ENCODE measurements around the gene IGSF21.

IGSF21 gene

GRCh38 chr1:18144916-18145647 is 37.5 kb downstream of the IGSF21 start:
- no peak for TF ChIP-seq CTCF (conservative IDR thresholded peaks at IDR 0.05; ENCODE audit: low read depth, low read length)
- H3K4me3 ChIP-seq (ENCODE audit: low read length): no peak overlapping the region
- no peak for DNase-seq (ENCODE audit: low read depth)

DNA sequence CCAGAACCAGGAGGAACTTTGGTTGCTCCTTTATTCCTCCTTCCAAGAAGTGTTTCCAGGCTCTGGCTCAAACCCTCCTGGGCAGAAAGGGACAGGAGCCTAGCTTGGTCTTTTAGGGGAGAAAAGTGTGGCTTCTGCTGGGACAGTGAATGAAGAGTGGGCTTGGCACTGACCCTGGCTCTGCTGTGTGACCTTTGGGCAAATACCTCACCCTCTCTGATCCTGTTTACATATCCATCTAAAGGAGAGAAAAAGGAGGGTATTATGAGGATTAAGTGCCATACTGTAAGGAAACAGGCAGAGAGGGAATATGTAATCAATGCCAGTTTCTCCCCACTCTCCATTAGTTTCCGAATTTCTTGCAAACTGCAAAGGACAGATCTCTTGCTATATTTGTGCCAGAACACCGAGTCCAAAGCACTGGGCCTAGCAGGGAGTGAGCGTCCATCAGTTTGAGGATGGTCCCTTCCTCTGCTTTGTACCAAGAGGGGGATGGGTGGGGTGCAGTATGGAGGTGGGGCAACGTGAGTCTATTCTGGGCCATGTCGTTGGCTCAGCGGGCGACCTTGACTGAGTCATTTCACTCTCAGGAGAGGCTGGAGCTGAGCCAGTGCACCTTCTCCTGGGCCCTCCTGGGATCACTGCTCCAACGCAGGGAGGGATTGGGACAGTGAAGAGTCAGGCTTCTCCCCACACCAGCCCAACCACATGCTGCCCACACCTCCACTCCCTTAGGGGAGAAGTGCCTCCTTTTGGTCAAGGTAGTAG is 38.4 kb downstream of the IGSF21 start:
- H3K4me3 ChIP-seq (ENCODE audit: low read length): no peak overlapping the region
- TF ChIP-seq CTCF (conservative IDR thresholded peaks at IDR 0.05; ENCODE audit: low read depth, low read length): no peak
- no peak for DNase-seq (ENCODE audit: low read depth)

- no peak for DNase-seq (ENCODE audit: low read depth)
These were observed 39.3 kb downstream of the IGSF21 start for GRCh38 chr1:18146886-18147285.

GRCh38 chr1:18147672-18148071 is 40.1 kb downstream of the IGSF21 start:
- no peak for TF ChIP-seq CTCF (conservative IDR thresholded peaks at IDR 0.05; ENCODE audit: low read depth, low read length)
- no peak for DNase-seq (ENCODE audit: low read depth)
- no peak overlapping the region for H3K4me3 ChIP-seq (ENCODE audit: low read length)

More at GRCh38 chr1:18146886-18147285, 39.3 kb downstream of the IGSF21 start:
- no peak for TF ChIP-seq CTCF (conservative IDR thresholded peaks at IDR 0.05; ENCODE audit: low read depth, low read length)
- H3K4me3 ChIP-seq (ENCODE audit: low read length): no peak overlapping the region

DNA sequence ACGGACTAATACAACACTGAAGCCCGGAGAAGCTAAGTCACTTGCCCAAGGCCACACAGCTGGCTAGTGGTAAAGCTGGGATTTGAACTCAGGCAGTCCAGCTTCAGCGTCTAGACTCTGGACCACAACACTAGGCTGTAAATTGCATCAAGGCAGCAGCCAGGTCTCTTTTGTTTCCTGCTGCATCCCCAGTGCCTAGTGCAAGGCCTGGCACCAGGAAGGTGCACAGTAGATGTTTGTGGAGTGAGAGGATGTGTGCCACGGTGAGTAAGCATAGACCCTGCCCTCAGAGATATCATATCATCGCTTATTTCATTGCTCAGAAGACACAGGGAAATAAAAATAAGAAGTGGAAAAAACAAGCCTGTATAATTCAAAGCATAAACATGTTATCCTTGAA is 40.9 kb downstream of the IGSF21 start:
- no peak for DNase-seq (ENCODE audit: low read depth)
- no peak overlapping the region for H3K4me3 ChIP-seq (ENCODE audit: low read length)
- TF ChIP-seq CTCF (conservative IDR thresholded peaks at IDR 0.05; ENCODE audit: low read depth, low read length): no peak

DNA sequence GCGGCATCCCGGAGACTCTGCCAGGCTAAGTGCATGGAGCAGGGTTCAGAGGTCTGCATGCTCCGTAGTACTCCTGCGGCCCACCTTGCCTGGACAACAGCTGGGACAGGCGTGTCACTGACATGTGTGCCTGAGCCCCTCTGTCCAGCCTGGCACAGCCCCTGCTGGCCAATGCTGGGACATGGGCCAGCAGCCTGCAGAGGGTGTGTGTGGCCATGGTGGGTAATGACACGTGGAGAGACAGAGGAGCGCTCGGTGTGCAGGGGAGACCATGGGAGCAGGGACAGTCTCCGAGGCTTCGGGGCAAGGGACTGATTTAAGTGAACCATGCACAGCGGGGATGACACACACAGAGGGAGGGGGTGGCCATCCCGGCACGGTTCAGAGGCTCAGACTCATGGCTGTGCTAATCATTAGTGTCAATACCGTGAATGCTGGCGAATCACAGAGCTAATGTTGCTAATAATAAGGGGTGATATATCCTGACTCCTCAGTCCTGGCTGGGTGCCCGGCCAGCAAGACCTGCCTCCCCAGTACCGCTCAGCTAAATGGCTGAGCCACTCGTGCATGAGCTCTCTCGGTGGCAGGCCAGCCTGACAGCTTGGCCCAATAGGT is 41.5 kb downstream of the IGSF21 start:
- no peak for DNase-seq (ENCODE audit: low read depth)
- H3K4me3 ChIP-seq (ENCODE audit: low read length): no peak overlapping the region
- no peak for TF ChIP-seq CTCF (conservative IDR thresholded peaks at IDR 0.05; ENCODE audit: low read depth, low read length)

All from retinal pigment epithelial cell (primary cell).